Ramos (cell line): Measurements from ENCODE around the gene ELOVL2.

Experiments used
- in situ Hi-C: fragments of 300-500 bp; cut with MboI; formaldehyde crosslinking; loops from one replicate; pipeline ENCODE4 v1.14.3; 2022; ENCODE audit warnings: low sequenced_read_pairs; ENCODE audit not compliant: unreplicated experiment

Gene ELOVL2

GRCh38 chr6:10949579-10950490 is 94.3 kb downstream of the ELOVL2 start:
- in situ Hi-C loops = loop anchor here (10.0 kb wide), 1 partner anchor 545 kb away; no protein-coding TSS in a partner anchor

DNA sequence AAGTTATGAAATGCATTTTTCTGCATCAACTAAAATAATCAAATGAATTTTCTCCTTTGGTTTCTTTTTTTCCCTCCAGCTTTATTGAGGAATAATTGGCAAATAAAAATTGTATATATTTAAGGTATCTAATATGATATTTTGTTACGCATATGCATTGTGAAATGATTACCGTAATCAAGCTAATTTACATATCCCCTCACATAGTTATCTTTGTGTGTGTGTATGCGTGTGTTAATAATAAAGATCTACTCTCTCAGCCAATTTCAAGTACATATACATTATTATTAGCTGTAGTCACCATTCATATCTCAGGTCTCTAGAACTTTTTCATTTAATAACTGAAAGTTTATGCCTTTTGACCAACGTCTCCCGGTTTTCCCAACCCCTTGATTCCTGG is 96.1 kb downstream of the ELOVL2 start:
- in situ Hi-C loops = no loop called here

DNA sequence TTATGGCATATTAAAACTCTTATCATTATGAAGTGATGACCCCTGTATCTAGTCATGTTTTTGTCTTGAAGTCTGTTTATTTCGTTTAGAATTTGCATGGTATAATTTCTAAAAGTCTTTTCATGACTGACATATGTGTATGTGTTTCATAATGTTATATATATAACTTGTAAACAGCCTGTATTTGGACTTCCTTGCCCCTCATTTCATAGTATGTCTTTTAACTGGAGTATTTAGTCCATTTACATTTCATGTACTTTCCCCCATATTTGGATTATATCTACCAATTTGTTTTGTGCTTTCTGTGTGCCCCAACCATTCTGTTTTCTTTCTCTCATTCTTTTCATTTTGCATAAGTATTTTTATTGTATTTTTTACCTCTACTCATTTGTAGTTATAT is 98.3 kb downstream of the ELOVL2 start:
- in situ Hi-C loops = no loop called here

DNA sequence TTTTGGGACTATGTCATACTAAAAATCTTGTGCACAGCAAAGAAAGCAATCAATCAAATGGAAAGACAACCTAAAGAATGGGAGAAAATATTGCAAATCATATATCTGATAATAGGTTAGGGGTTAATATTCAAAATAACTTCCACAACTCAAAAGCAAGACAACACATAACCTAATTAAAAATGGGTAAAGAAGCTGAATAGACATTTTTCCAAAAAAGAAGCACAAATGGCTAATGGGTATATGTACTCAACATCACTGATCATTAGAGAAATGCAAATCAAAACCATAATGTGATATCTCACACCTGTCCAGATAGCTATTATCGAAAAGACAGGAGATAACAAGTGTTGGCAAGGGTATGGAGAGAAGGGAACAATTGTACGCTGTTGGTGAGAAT is 104.3 kb downstream of the ELOVL2 start:
- in situ Hi-C loops = no loop called here

DNA sequence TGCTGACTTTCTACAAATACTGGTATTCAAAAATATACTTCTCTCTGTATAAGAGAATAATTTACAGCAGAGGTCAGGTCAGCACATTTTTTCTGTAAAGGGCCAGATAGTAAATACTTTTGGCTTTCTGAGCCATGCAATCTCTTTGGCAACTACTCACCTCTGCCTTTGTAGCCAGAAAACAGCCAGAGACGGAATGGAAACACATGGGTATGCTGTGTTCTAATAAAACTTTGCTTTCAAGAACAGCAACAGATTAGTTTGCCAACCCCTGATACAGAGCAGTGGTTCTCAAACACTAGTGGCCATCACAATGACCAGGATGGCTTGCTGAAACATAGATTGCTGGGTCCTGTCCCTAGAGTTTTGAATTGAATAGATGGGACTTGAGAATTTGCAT is 111.0 kb downstream of the ELOVL2 start:
- in situ Hi-C loops = no loop called here
